ENCODE results near the gene HUNK.

The HUNK gene

DNA sequence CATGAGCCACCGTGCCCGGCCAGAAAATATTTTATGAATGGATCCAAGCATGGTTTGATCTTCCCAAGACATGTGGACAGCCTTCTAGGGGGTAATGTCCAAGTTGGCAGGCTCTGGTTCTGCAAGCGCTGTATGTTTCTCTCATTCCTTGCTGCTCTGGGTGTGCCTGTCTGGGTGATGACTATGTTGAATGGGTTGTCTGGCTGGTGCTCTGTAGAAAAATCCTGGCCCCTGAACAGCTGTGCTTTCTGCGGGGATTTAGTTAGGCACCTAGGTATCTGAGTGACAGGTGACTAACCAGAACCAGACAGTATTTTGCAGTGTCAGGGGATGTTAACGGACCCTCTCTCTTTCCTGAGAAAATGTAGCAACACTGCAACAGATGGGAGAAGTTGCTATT is 14.1 kb downstream of the HUNK start:
- TF ChIP-seq FOXP2 (optimal IDR thresholded peaks at IDR 0.05; ENCODE audit: borderline replicate concordance, extremely low read depth, extremely low read length, insufficient read depth), result no peak
- TF ChIP-seq POLR2AphosphoS5 (IDR thresholded peaks at IDR 0.05; ENCODE audit: low read depth, low read length), result no peak
- TF ChIP-seq, protein P1, sequence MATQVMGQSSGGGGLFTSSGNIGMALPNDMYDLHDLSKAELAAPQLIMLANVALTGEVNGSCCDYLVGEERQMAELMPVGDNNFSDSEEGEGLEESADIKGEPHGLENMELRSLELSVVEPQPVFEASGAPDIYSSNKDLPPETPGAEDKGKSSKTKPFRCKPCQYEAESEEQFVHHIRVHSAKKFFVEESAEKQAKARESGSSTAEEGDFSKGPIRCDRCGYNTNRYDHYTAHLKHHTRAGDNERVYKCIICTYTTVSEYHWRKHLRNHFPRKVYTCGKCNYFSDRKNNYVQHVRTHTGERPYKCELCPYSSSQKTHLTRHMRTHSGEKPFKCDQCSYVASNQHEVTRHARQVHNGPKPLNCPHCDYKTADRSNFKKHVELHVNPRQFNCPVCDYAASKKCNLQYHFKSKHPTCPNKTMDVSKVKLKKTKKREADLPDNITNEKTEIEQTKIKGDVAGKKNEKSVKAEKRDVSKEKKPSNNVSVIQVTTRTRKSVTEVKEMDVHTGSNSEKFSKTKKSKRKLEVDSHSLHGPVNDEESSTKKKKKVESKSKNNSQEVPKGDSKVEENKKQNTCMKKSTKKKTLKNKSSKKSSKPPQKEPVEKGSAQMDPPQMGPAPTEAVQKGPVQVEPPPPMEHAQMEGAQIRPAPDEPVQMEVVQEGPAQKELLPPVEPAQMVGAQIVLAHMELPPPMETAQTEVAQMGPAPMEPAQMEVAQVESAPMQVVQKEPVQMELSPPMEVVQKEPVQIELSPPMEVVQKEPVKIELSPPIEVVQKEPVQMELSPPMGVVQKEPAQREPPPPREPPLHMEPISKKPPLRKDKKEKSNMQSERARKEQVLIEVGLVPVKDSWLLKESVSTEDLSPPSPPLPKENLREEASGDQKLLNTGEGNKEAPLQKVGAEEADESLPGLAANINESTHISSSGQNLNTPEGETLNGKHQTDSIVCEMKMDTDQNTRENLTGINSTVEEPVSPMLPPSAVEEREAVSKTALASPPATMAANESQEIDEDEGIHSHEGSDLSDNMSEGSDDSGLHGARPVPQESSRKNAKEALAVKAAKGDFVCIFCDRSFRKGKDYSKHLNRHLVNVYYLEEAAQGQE (IDR thresholded peaks at IDR 0.05; ENCODE audit: insufficient read depth in 1 of 2, low read depth in 2 of 2, low read length in 2 of 2), result no peak
- no peak for TF ChIP-seq TAF1 (IDR thresholded peaks at IDR 0.05; ENCODE audit: borderline replicate concordance, insufficient read depth, low read length)
- TF ChIP-seq SIN3A (IDR thresholded peaks at IDR 0.05; ENCODE audit: borderline replicate concordance, insufficient read depth, low read length), result no peak

DNA sequence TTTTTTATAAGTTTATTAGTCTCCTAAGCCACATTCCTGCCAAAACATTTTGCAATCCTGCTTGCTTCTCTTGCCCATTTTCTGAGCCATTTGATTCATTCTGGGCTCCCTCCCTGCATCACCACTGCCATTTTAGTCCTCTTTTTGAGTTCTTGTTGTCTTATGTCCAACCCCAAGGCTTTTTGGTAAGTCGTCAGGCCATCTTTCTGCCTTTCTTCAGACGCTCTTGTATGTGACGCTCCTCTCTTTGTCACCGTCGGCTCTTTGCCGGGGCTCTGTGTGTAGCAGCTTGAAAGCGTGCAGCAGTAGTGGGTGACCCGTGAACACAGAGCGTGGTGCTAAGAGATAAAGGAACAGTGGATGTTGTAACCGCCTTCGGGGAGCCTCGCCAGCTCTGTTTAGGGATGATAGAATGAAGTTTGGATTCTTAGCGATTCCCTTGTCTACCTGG is 14.6 kb downstream of the HUNK start:
- TF ChIP-seq, protein P1 (IDR thresholded peaks at IDR 0.05; ENCODE audit: insufficient read depth in 1 of 2, low read depth in 2 of 2, low read length in 2 of 2), result no peak
- TF ChIP-seq TAF1 (IDR thresholded peaks at IDR 0.05; ENCODE audit: borderline replicate concordance, insufficient read depth, low read length) (no peak), SIN3A (IDR thresholded peaks at IDR 0.05; ENCODE audit: borderline replicate concordance, insufficient read depth, low read length) (no peak), FOXP2 (optimal IDR thresholded peaks at IDR 0.05; ENCODE audit: borderline replicate concordance, extremely low read depth, extremely low read length, insufficient read depth) (no peak), POLR2AphosphoS5 (IDR thresholded peaks at IDR 0.05; ENCODE audit: low read depth, low read length) (no peak)

DNA sequence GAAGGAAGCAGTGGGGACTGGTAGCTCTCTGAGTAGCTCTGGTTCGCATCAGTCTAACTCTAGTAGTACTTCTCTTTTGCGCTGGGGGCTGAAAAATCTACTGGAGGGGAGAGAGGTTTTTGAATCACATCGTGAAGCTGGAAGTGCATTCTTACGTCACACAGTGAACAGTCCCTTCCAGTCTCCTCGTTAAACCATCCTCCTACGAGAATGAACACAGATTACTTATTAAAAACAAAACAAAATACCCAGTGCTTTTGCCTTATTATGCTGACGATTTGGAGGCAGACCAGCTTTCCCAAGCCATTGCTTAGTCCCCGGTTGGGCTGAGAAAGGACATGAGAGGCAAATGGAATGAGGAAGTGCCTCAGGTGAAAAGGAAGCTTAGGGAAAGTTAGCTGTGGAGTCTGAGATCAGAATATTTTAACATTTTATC is 16.1 kb downstream of the HUNK start:
- TF ChIP-seq, protein P1 (IDR thresholded peaks at IDR 0.05; ENCODE audit: insufficient read depth in 1 of 2, low read depth in 2 of 2, low read length in 2 of 2), result no peak
- TF ChIP-seq POLR2AphosphoS5 (IDR thresholded peaks at IDR 0.05; ENCODE audit: low read depth, low read length) (no peak), FOXP2 (optimal IDR thresholded peaks at IDR 0.05; ENCODE audit: borderline replicate concordance, extremely low read depth, extremely low read length, insufficient read depth) (no peak), SIN3A (IDR thresholded peaks at IDR 0.05; ENCODE audit: borderline replicate concordance, insufficient read depth, low read length) (no peak), TAF1 (IDR thresholded peaks at IDR 0.05; ENCODE audit: borderline replicate concordance, insufficient read depth, low read length) (no peak)

DNA sequence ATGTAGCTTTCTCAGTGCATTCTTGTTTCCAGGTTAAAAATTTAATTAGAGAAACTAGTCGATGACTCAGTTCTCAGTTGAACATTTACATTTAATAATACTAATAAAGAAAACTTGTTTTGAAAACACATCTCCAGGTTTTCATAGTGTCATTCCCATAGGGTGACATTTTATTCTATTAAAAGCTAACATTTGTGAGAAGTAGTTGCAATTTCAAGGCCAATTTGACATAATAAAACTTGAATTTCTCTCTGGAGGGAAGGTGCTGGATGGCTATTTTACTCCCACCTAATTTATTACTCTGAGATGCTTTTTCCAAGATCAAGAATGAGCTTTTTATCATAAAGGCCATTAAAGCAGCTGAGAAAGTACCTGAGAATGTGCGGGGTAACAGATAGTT is 16.6 kb downstream of the HUNK start:
- TF ChIP-seq FOXP2 (optimal IDR thresholded peaks at IDR 0.05; ENCODE audit: borderline replicate concordance, extremely low read depth, extremely low read length, insufficient read depth) (no peak), POLR2AphosphoS5 (IDR thresholded peaks at IDR 0.05; ENCODE audit: low read depth, low read length) (no peak), TAF1 (IDR thresholded peaks at IDR 0.05; ENCODE audit: borderline replicate concordance, insufficient read depth, low read length) (no peak), SIN3A (IDR thresholded peaks at IDR 0.05; ENCODE audit: borderline replicate concordance, insufficient read depth, low read length) (no peak)
- TF ChIP-seq, protein P1 (IDR thresholded peaks at IDR 0.05; ENCODE audit: insufficient read depth in 1 of 2, low read depth in 2 of 2, low read length in 2 of 2), result no peak

DNA sequence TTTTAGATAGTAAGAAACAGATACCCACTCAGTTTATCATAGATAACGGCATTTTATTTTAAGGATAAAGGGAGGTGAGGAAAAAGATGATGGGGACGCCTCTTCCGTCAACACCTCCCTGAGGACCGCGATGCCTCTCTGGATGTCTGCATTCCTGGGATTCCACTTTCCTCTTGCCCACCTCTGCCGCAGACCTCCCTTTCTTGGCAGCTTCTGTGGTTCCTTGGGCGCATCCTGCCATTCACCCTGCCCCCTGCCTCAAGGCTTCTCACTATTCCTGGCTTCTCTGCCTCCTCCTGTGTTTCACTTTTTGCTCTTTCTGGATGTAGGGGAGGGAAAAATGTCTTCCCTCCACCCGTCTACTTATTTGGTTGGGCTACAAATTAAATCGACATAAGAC is 19.9 kb downstream of the HUNK start:
- TF ChIP-seq SIN3A (IDR thresholded peaks at IDR 0.05; ENCODE audit: borderline replicate concordance, insufficient read depth, low read length) (no peak), POLR2AphosphoS5 (IDR thresholded peaks at IDR 0.05; ENCODE audit: low read depth, low read length) (no peak), FOXP2 (optimal IDR thresholded peaks at IDR 0.05; ENCODE audit: borderline replicate concordance, extremely low read depth, extremely low read length, insufficient read depth) (no peak), TAF1 (IDR thresholded peaks at IDR 0.05; ENCODE audit: borderline replicate concordance, insufficient read depth, low read length) (no peak)
- TF ChIP-seq, protein P1 (IDR thresholded peaks at IDR 0.05; ENCODE audit: insufficient read depth in 1 of 2, low read depth in 2 of 2, low read length in 2 of 2), result no peak
